NCI-H748 (cell line): ENCODE data around the gene PCDHA10.
"Not testable (repeated sequence)": the region's sequence is repeated elsewhere in the genome, so short reads cannot be mapped to it uniquely, and the experiment has no call there.

ENCODE experiments used
- DNase-seq: peaks from one replicate; lab custom pipeline; 2025; ENCODE audit not compliant: unreplicated experiment; lab: John Stamatoyannopoulos, UW

PCDHA10 gene, protein sequence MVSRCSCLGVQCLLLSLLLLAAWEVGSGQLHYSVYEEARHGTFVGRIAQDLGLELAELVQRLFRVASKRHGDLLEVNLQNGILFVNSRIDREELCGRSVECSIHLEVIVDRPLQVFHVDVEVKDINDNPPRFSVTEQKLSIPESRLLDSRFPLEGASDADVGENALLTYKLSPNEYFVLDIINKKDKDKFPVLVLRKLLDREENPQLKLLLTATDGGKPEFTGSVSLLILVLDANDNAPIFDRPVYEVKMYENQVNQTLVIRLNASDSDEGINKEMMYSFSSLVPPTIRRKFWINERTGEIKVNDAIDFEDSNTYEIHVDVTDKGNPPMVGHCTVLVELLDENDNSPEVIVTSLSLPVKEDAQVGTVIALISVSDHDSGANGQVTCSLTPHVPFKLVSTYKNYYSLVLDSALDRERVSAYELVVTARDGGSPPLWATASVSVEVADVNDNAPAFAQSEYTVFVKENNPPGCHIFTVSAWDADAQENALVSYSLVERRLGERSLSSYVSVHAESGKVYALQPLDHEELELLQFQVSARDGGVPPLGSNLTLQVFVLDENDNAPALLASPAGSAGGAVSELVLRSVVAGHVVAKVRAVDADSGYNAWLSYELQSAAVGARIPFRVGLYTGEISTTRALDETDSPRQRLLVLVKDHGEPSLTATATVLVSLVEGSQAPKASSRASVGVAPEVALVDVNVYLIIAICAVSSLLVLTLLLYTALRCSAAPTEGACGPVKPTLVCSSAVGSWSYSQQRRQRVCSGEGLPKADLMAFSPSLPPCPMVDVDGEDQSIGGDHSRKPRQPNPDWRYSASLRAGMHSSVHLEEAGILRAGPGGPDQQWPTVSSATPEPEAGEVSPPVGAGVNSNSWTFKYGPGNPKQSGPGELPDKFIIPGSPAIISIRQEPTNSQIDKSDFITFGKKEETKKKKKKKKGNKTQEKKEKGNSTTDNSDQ

DNA sequence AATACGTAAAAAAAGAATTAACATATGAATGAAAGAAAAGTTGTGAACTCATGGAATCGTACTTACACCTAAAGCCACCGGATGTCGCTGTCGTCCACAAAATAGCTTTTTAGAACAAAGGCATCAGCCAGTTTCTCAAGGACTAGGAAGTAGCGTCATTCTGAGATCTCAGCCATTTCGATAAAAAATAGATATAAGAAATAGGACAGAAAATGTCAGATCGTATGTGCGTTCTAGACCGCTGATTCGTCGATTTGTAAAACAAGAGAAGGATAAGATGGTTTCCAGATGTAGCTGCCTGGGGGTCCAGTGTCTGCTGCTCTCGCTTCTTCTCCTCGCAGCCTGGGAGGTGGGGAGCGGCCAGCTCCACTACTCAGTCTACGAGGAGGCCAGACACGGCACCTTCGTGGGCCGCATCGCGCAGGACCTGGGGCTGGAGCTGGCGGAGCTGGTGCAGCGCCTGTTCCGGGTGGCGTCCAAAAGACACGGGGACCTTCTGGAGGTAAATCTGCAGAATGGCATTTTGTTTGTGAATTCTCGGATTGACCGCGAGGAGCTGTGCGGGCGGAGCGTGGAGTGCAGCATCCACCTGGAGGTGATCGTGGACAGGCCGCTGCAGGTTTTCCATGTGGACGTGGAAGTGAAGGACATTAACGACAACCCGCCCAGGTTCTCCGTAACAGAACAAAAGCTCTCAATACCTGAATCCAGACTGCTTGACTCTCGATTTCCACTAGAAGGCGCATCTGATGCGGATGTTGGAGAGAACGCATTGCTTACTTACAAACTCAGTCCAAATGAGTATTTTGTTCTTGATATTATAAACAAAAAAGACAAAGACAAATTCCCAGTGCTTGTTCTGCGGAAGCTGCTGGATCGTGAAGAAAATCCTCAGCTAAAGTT, at the start of gene PCDHA10:
Gene PCDHA10 (plus strand): TSS at position 126 of the 903 bp plus-strand sequence. CDS start 152 bp downstream, at position 278.
- DNase-seq, result peak; percentile 25

DNA sequence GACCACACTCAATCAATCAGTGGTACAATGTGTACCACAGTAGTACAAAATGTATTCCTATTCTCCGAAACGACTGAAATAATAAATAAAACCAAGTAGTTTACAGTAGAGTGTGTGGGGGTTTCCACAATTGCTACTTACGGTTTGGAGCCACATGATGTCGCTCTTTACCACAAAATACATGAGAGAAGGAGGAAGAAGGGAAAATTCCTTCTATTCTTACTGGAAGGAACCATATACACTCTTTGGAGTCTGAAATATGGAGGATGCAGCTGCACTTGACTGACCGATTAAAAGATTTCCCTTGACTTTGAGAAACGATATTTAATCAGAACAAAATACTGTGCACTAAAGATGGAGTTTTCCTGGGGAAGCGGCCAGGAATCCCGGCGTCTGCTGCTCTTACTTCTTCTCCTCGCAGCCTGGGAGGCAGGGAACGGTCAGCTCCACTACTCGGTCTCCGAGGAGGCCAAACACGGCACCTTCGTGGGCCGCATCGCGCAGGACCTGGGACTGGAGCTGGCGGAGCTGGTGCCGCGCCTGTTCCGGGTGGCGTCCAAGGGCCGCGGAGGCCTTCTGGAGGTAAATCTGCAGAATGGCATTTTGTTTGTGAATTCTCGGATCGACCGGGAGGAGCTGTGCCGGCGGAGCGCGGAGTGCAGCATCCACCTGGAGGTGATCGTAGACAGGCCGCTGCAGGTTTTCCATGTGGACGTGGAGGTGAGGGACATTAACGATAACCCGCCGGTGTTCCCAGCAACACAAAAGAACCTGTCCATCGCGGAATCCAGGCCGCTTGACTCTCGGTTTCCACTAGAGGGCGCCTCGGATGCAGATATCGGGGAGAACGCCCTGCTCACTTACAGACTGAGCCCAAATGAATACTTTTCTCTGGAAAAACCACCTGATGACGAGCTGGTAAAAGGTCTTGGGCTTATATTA, 48.6 kb upstream of the PCDHA10 start, which contains the start of gene PCDHA4:
Gene PCDHA4 (plus strand): TSS at position 235 of the 942 bp plus-strand sequence.
- DNase-seq, result peak; percentile 90

DNA sequence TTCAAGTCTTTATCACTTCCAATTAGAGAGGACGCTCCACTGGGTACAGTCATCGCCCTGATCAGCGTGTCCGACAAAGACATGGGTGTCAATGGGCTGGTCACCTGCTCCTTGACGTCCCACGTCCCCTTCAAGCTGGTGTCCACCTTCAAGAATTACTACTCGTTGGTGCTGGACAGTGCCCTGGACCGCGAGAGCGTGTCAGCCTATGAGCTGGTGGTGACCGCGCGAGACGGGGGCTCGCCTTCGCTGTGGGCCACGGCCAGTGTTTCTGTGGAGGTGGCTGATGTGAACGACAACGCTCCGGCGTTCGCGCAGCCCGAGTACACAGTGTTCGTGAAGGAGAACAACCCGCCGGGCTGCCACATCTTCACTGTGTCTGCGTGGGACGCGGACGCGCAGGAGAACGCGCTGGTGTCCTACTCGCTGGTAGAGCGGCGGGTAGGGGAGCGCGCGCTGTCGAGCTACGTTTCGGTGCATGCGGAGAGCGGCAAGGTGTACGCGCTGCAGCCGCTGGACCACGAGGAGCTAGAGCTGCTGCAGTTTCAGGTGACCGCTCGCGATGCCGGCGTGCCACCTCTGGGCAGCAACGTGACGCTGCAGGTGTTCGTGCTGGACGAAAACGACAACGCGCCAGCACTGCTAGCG, 47.3 kb upstream of the PCDHA10 start:
- DNase-seq, result not testable (repeated sequence)

DNA sequence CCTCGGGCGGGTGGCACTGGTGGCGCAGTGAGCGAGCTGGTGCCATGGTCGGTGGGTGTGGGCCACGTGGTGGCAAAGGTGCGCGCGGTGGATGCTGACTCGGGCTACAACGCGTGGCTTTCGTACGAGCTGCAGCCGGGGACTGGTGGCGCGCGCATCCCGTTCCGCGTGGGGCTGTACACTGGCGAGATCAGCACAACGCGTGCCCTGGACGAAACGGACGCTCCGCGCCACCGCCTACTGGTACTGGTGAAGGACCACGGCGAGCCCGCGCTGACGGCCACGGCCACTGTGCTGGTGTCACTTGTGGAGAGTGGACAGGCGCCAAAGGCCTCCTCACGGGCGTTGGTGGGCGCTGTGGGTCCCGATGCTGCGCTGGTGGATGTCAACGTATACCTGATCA, 46.8 kb upstream of the PCDHA10 start:
- DNase-seq, result no peak

DNA sequence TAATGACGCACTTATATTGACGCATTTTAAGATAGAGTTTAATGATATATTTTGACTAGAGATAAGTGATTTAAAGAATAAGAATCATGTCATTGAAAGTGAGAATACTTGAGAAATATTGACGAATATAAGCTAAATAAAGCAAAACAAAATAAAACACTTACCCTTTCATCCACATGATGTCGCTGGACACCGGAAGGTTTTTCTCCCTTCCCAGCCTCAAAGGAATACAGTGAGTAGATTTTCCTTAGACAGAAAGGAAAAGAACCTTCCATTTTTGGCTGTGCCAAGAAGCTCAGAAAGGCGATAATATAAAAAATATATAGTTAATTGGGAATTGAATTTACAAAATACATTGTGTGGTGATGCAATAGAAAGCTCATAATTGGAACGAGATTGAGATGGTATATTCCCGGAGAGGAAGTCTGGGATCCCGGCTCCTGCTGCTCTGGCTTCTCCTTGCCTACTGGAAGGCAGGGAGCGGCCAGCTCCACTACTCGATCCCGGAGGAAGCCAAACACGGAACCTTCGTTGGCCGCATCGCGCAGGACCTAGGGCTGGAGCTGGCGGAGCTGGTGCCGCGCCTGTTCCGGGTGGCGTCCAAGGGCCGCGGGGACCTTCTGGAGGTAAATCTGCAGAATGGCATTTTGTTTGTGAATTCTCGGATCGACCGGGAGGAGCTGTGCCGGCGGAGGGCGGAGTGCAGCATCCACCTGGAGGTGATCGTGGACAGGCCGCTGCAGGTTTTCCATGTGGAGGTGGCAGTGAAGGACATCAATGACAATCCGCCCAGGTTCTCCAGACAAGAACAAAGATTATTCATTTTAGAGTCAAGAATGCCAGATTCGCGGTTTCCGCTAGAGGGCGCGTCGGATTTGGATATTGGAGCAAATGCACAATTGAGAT, 34.1 kb upstream of the PCDHA10 start, which contains the start of gene PCDHA5:
Gene PCDHA5 (plus strand): TSS at position 239 of the 906 bp plus-strand sequence.
- DNase-seq, result no peak

DNA sequence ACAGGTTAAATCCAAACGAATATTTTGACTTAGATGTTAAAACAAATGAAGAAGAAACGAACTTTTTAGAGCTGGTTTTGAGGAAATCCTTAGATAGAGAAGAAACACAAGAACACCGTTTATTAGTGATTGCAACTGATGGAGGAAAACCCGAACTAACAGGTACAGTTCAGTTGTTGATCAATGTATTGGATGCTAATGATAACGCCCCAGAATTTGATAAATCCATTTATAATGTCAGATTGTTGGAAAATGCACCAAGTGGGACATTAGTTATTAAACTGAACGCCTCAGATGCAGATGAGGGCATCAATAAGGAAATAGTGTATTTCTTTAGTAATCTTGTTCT, 33.4 kb upstream of the PCDHA10 start:
- no peak for DNase-seq

DNA sequence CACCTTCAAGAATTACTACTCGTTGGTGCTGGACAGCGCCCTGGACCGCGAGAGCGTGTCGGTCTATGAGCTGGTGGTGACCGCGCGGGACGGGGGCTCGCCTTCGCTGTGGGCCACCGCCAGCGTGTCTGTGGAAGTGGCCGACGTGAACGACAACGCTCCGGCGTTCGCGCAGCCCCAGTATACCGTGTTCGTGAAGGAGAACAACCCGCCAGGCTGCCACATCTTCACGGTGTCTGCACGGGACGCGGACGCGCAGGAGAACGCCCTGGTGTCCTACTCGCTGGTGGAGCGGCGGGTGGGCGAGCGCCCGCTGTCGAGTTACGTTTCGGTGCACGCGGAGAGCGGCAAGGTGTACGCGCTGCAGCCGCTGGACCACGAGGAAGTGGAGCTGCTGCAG, 32.7 kb upstream of the PCDHA10 start:
- DNase-seq, result not testable (repeated sequence)

DNA sequence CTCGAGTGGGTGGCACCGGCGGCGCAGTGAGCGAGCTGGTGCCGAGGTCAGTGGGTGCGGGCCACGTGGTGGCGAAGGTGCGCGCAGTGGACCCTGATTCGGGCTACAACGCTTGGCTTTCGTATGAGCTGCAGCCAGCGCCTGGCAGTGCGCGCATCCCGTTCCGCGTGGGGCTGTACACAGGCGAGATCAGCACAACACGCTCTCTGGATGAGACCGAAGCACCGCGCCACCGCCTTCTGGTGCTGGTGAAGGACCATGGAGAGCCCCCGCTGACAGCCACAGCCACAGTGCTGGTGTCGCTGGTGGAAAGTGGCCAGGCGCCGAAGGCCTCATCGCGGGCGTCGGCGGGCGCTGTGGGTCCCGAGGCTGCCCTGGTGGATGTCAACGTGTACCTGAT, 32.2 kb upstream of the PCDHA10 start:
- DNase-seq, result no peak

DNA sequence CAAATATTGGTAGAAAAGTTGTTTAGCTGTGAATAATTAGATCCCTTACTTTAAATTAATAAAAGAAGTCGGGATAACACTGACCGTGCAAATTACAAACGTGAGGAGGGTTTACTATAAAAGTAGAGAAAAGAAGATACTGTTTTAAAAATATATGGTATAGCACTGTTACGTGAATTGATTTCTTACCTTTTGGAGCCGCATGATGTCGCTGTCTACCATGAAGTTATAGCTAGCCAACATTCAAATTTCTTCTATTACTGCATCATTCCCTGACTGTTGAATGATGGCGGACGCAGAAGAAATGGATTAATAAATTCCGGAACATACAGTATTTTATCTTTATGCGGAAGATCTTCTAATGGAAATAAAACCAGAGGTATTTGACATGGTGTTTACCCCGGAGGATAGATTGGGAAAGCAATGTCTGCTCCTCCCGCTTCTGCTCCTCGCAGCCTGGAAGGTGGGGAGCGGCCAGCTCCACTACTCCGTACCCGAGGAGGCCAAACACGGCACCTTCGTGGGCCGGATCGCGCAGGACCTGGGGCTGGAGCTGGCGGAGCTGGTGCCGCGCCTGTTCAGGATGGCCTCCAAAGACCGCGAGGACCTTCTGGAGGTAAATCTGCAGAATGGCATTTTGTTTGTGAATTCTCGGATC, 27.9 kb upstream of the PCDHA10 start, which contains the start of gene PCDHA6:
Gene PCDHA6 (plus strand): TSS at position 257 of the 658 bp plus-strand sequence. CDS start 132 bp downstream, at position 389.
- DNase-seq, result no peak

DNA sequence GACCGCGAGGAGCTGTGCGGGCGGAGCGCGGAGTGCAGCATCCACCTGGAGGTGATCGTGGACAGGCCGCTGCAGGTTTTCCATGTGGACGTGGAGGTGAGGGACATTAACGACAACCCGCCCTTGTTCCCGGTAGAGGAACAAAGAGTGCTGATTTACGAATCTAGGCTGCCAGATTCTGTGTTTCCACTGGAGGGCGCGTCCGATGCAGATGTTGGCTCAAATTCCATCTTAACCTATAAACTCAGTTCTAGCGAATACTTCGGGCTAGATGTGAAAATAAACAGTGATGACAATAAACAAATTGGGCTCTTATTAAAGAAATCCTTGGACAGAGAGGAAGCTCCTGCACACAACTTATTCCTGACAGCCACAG, 27.3 kb upstream of the PCDHA10 start:
- no peak for DNase-seq

DNA sequence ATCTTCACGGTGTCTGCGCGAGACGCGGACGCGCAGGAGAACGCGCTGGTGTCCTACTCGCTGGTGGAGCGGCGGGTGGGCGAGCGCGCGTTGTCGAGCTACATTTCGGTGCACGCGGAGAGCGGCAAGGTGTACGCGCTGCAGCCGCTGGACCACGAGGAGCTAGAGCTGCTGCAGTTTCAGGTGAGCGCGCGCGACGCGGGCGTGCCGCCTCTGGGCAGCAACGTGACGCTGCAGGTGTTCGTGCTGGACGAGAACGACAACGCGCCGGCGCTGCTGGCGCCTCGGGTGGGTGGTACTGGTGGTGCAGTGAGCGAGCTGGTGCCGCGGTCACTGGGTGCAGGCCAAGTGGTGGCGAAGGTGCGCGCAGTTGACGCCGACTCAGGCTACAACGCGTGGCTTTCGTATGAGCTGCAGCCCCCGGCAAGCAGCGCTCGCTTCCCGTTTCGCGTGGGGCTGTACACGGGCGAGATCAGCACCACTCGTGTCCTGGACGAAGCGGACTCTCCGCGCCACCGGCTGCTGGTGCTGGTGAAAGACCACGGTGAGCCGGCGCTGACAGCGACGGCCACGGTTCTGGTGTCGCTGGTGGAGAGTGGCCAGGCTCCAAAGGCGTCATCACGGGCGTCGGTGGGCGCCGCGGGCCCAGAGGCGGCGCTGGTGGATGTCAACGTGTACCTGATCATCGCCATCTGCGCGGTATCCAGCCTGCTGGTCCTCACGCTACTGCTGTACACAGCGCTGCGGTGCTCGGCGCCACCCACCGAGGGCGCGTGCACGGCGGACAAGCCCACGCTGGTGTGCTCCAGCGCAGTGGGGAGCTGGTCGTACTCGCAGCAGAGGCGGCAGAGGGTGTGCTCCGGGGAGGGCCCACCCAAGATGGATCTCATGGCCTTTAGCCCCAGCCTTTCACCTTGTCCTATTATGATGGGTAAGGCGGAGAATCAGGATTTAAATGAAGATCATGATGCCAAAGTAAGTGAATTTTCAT, 25.9 kb upstream of the PCDHA10 start:
- DNase-seq, result not testable (repeated sequence)

DNA sequence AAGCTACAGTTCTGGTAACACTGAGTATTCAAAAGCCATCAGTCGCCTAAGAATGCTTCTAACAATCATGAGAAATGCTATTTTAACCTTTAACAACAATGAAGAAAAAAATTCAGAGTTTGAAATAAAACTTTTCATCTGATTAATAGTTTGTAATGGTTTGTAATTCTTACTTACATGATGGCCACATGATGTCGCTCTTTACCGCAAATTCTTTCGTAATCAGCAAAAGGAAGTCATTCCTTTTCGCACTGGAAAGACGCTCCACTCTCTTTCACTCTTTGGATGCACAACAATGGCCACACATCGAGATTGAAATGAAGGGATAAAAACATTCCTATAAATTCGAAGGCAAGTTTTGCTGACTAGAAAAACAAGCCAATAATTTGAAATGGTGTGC, 21.7 kb upstream of the PCDHA10 start, which contains the start of gene PCDHA7:
Gene PCDHA7 (plus strand): TSS at position 277 of the 400 bp plus-strand sequence. CDS start 115 bp downstream, at position 392.
- DNase-seq, result no peak

DNA sequence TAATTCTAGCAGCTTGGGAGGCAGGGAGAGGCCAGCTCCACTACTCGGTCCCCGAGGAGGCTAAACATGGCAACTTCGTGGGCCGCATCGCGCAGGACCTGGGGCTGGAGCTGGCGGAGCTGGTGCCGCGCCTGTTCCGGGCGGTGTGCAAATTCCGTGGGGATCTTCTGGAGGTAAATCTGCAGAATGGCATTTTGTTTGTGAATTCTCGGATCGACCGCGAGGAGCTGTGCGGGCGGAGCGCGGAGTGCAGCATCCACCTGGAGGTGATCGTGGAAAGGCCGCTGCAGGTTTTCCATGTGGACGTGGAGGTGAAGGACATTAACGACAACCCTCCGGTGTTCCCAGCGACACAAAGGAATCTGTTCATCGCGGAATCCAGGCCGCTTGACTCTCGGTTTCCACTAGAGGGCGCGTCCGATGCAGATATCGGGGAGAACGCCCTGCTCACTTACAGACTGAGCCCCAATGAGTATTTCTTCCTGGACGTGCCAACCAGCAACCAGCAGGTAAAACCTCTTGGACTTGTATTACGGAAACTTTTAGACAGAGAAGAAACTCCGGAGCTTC, 21.2 kb upstream of the PCDHA10 start:
- not testable (repeated sequence) for DNase-seq

DNA sequence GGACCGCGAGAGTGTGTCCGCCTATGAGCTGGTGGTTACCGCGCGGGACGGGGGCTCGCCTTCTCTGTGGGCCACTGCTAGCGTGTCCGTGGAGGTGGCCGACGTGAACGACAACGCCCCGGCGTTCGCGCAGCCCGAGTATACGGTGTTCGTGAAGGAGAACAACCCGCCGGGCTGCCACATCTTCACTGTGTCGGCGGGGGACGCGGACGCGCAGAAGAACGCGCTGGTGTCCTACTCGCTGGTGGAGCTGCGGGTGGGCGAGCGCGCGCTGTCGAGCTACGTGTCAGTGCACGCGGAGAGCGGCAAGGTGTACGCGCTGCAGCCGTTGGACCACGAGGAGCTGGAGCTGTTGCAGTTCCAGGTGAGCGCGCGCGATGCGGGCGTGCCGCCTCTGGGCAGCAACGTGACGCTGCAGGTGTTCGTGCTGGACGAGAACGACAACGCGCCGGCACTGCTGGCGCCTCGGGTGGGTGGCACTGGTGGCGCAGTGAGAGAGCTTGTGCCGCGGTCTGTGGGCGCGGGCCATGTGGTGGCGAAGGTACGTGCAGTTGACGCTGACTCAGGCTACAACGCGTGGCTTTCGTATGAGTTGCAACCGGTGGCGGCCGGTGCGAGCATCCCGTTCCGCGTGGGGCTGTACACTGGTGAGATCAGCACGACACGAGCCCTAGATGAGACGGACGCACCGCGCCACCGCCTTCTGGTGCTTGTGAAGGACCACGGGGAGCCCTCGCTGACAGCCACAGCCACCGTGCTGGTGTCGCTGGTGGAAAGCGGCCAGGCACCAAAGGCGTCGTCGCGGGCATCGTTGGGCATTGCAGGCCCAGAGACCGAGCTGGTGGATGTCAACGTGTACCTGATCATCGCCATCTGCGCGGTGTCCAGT, 19.8 kb upstream of the PCDHA10 start:
- DNase-seq, result no peak
